IMR-90 (cell line): Measurements from ENCODE around the gene EIF2S2.

ENCODE experiments used
- CEBPB ChIP-seq: IDR thresholded peaks from 2 replicates; pipeline ENCODE4 v1.6.1; 2012; ENCODE audit warnings: low read depth, low read length, improper control_type of control experiment
- FOS ChIP-seq: fragments of 150-350 bp; IDR thresholded peaks from 2 replicates; pipeline ENCODE4 v1.6.1; 2016; ENCODE audit warnings: low read depth, low read length
- MAZ ChIP-seq: IDR thresholded peaks from 2 replicates; pipeline ENCODE4 v1.6.1; 2012; ENCODE audit warnings: low read depth, mild to moderate bottlenecking, low read length, improper control_type of control experiment, moderate library complexity, borderline replicate concordance
- NFE2L2 ChIP-seq: fragments of 150-350 bp; IDR thresholded peaks from 2 replicates; pipeline ENCODE4 v1.6.1; 2016; ENCODE audit warnings: low read depth, mild to moderate bottlenecking, low read length
- POLR2A ChIP-seq: IDR thresholded peaks from 2 replicates; pipeline ENCODE4 v1.6.1; 2012; ENCODE audit warnings: mild to moderate bottlenecking, low read depth, low read length
- RFX5 ChIP-seq: IDR thresholded peaks from 2 replicates; pipeline ENCODE4 v1.8.0; 2012; ENCODE audit warnings: low read depth, mild to moderate bottlenecking, low read length, moderate library complexity
- TF ChIP-seq, protein P1 (sequence below): conservative IDR thresholded peaks from 2 replicates; pipeline ENCODE4 v1.5.1; 2012; ENCODE audit warnings: mild to moderate bottlenecking, low read depth, low read length, improper control_type of control experiment
- TF ChIP-seq, protein P2 (sequence below): fragments of 150-350 bp; IDR thresholded peaks from 2 replicates; pipeline ENCODE4 v1.6.1; 2016; ENCODE audit warnings: low read depth, mild to moderate bottlenecking, low read length, moderate library complexity, borderline replicate concordance

- no peak for TF ChIP-seq RFX5
- TF ChIP-seq, protein P1, sequence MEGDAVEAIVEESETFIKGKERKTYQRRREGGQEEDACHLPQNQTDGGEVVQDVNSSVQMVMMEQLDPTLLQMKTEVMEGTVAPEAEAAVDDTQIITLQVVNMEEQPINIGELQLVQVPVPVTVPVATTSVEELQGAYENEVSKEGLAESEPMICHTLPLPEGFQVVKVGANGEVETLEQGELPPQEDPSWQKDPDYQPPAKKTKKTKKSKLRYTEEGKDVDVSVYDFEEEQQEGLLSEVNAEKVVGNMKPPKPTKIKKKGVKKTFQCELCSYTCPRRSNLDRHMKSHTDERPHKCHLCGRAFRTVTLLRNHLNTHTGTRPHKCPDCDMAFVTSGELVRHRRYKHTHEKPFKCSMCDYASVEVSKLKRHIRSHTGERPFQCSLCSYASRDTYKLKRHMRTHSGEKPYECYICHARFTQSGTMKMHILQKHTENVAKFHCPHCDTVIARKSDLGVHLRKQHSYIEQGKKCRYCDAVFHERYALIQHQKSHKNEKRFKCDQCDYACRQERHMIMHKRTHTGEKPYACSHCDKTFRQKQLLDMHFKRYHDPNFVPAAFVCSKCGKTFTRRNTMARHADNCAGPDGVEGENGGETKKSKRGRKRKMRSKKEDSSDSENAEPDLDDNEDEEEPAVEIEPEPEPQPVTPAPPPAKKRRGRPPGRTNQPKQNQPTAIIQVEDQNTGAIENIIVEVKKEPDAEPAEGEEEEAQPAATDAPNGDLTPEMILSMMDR = no peak
- TF ChIP-seq CEBPB = no peak
- TF ChIP-seq FOS = no peak
- TF ChIP-seq POLR2A = no peak
- no peak for TF ChIP-seq MAZ
- TF ChIP-seq NFE2L2 = no peak
- TF ChIP-seq, protein P2, sequence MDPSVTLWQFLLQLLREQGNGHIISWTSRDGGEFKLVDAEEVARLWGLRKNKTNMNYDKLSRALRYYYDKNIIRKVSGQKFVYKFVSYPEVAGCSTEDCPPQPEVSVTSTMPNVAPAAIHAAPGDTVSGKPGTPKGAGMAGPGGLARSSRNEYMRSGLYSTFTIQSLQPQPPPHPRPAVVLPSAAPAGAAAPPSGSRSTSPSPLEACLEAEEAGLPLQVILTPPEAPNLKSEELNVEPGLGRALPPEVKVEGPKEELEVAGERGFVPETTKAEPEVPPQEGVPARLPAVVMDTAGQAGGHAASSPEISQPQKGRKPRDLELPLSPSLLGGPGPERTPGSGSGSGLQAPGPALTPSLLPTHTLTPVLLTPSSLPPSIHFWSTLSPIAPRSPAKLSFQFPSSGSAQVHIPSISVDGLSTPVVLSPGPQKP = no peak
These were observed 28.3 kb downstream of the EIF2S2 start for GRCh38 chr20:34083781-34084180.
